Adrenal gland (tissue), 12 donors: ENCODE results near the gene TBCC. TPM values are rescaled to one million over a fixed set of nuclear protein-coding genes. Genes with fewer than 3 reads are reported as not detected.

Experiments used
- DNase-seq, 7 donors: peaks; one replicate each; pipeline ENCODE4 v3.0.0-alpha.2; 2019 to 2020
- H3K27ac ChIP-seq, 5 donors: fragments of 200-600 bp; sonication (generic) in 4 of 5; 1 replicate in 3 of 5; 2 replicates in 2 of 5; pipeline versions ENCODE4 v1.5.1 to v1.8.0; 2016 to 2020; ENCODE audit warnings: mild to moderate bottlenecking in 1 of 5
- H3K27me3 ChIP-seq: fragments of 200-600 bp; 2 replicates; pipeline ENCODE4 v1.8.0; 2021
- H3K36me3 ChIP-seq, 2 donors: fragments of 200-600 bp; replicated peaks in 1 of 2; 1 replicate in 1 of 2; 2 replicates in 1 of 2; pipeline versions ENCODE4 v1.5.1 to v1.8.0; 2018 to 2022
- H3K4me1 ChIP-seq, 2 donors: fragments of 200-600 bp; replicated peaks in 1 of 2; 1 replicate in 1 of 2; 2 replicates in 1 of 2; pipeline versions ENCODE4 v1.5.1 to v1.8.0; 2018 to 2021
- H3K4me3 ChIP-seq, 4 donors: fragments of 200-600 bp; sonication (generic) in 3 of 4; one replicate each; pipeline ENCODE4 v1.5.1; 2016 to 2018
- H3K9me3 ChIP-seq, 3 donors: fragments of 200-600 bp; sonication (generic) in 1 of 3; replicated peaks in 1 of 3; 1 replicate in 2 of 3; 2 replicates in 1 of 3; pipeline versions ENCODE4 v1.5.1 to v1.8.0; 2016 to 2021
- CTCF ChIP-seq, 6 experiments: fragments of 450-650 bp in 4 of 6; fragments of 200-600 bp in 2 of 6; sonication (generic) in 1 of 6; IDR thresholded peaks; 1 replicate in 5 of 6; 2 replicates in 1 of 6; pipeline versions ENCODE4 v1.5.1 to v1.8.0; 2016 to 2021; ENCODE audit warnings: antibody characterized with exemption in 6 of 6, mild to moderate bottlenecking in 2 of 6, moderate library complexity in 1 of 6
- POLR2A ChIP-seq, 2 donors: fragments of 450-650 bp; IDR thresholded peaks; one replicate each; pipeline ENCODE4 v1.6.1; 2017; ENCODE audit warnings: antibody characterized with exemption in 2 of 2, mild to moderate bottlenecking in 2 of 2, moderate library complexity in 1 of 2
- WGBS, 4 donors: extraction: QIAGEN DNeasy Blood & Tissue Kit in 2 of 4; methylation state at CpG; one replicate each; pipeline versions ENCODE4 v1.1.5 to v1.1.7; 2013 to 2017; 5-methylcytosine and 5-hydroxymethylcytosine counted together
- intact Hi-C, 2 donors: fragments of 100-400 bp; cut with DNase I; formaldehyde crosslinking; loops; one replicate each; pipeline versions ENCODE4 v1.14.1 to v1.15.0; 2022 to 2023
- polyA plus RNA-seq, 3 donors: library from polyadenylated mRNA; stranded (reverse); fragments of 200-250 nt in 2 of 3; fragments of 350-450 nt in 1 of 3; fragmentation: Illumina TruSeq in 1 of 3; extraction: RNeasy Lipid Tissue Mini Kit (QIAGEN cat#74804) in 1 of 3; gene quantifications; one replicate each; pipeline ENCODE4 v1.2.3, GENCODE V29; 2013 to 2014
- total RNA-seq, 9 donors: library from RNA; depleted of rRNA in 4 of 9; stranded (reverse); fragments of >200 nt in 4 of 9; fragments of 120-200 nt in 1 of 9; fragmentation: NEBNext Ultra II Directional in 1 of 9; extraction: Animal tissue kit (Norgen Biotek cat#: 25700) in 1 of 9; gene quantifications; one replicate each; pipeline versions ENCODE4 v1.1.0 to v1.2.4, GENCODE V29; 2013 to 2023
- donor health status: healthy with polysubstance abuse.
- donor health status: Bipolar disorder and iron deficiency.
- donor health status: DM: yes; HTN: yes; CAD: no.
- donor health status: DM: no; HTN: no; CAD: no.
- donor health status: DM: no; HTN: no; CAD: no.
- donor health status: DM: yes; HTN: yes; CAD: no.

Gene TBCC
- total and polyA plus RNA-seq, 12 donors, result 15.7 to 44.8 (median 30.5) TPM

- DNase-seq, result peak in 3 of 7 donors; percentile 23 to 55 (median 32)
- Histone ChIP-seq H3K4me1 (peaks cover 0 to 7% of the 10 kb centered on the region in 2 donors), H3K27ac (no peak overlapping the region)
Observed at GRCh38 chr6:42696526-42697267, 49.2 kb downstream of the TBCC start.

GRCh38 chr6:42694586-42694985, 51.3 kb downstream of the TBCC start:
- 79 to 86% (median 82%) methylated on average over 4 of the region's 4 CpGs for WGBS, 4 donors
- Histone ChIP-seq H3K4me3 (no peak overlapping the region), H3K4me1 (peaks cover 0 to 7% of the 10 kb centered on the region in 2 donors), H3K36me3 (peaks cover 0 to 39% of the 10 kb centered on the region in 2 donors), H3K27ac (peak overlapping the region in 1 of 5 donors; percentile 38), H3K27me3 (no peaks in the 10 kb centered on the region), H3K9me3 (no peaks in the 10 kb centered on the region)
- TF ChIP-seq POLR2A (IDR thresholded peaks at IDR 0.05), result no peak
- TF ChIP-seq CTCF (IDR thresholded peaks at IDR 0.05), result no peak
- DNase-seq, result peak in 1 of 7 donors; percentile 23
- intact Hi-C loops, result no loop called here

More at GRCh38 chr6:42696526-42697267, 49.2 kb downstream of the TBCC start:
- intact Hi-C loops, result no loop called here
- no peaks in the 10 kb centered on the region for H3K27me3 ChIP-seq
- H3K9me3 ChIP-seq, result no peaks in the 10 kb centered on the region
- H3K4me3 ChIP-seq, result no peak overlapping the region
- WGBS, 4 donors, result 70 to 78% (median 72%) methylated on average over 7 of the region's 7 CpGs
- peaks cover 0 to 23% of the 10 kb centered on the region in 2 donors for H3K36me3 ChIP-seq
- no peak for TF ChIP-seq CTCF (IDR thresholded peaks at IDR 0.05)
- TF ChIP-seq POLR2A (IDR thresholded peaks at IDR 0.05), result no peak

Other genes with a start within 250 kb of the TBCC start
- 10 to 100 TPM; 23.4 to 46.9 (median 35.9) TPM for gene UBR2, start 182.1 kb downstream of the TBCC start, total RNA-seq
- gene UBR2, start 182.1 kb downstream of the TBCC start, polyA plus RNA-seq, result 10 to 100 TPM; 11.4 to 21.4 (median 15.2) TPM
- 1 to 10 TPM in 5 of 9 donors, under 1 TPM in 3, not detected in 1; 0.48 to 2.7 (median 1.4) TPM for gene PRPH2, start 23.5 kb downstream of the TBCC start, total RNA-seq
- gene PRPH2, start 23.5 kb downstream of the TBCC start, polyA plus RNA-seq, result under 1 TPM; 0.47 to 0.97 (median 0.84) TPM
- 10 to 100 TPM in 4 of 9 donors, 1 to 10 TPM in 5; 5.9 to 16.1 (median 9.6) TPM for gene BICRAL, start 35.9 kb upstream of the TBCC start, total RNA-seq
- 1 to 10 TPM; 2.8 to 8.7 (median 4.1) TPM for gene BICRAL, start 35.9 kb upstream of the TBCC start, polyA plus RNA-seq
- 100 to 1,000 TPM in 3 of 9 donors, 10 to 100 TPM in 6; 90.2 to 130 (median 94.9) TPM for gene RPL7L1, start 133.5 kb upstream of the TBCC start, total RNA-seq
- gene RPL7L1, start 133.5 kb upstream of the TBCC start, polyA plus RNA-seq, result 100 to 1,000 TPM in 1 of 3 donors, 10 to 100 TPM in 2; 33.3 to 106 (median 47.2) TPM
- gene PTCRA, start 169.9 kb upstream of the TBCC start, total RNA-seq, result under 1 TPM in 2 of 9 donors, not detected in 7; 0.22 to 0.34 TPM
- not detected for gene PTCRA, start 169.9 kb upstream of the TBCC start, polyA plus RNA-seq
- 10 to 100 TPM; 21.1 to 59.7 (median 38.5) TPM for gene CNPY3, start 183.4 kb upstream of the TBCC start, total RNA-seq
- gene CNPY3, start 183.4 kb upstream of the TBCC start, polyA plus RNA-seq, result 10 to 100 TPM; 22.4 to 53.5 (median 48.2) TPM
- gene GNMT, start 214.7 kb upstream of the TBCC start, total RNA-seq, result under 1 TPM in 5 of 9 donors, not detected in 4; 0.28 to 0.65 (median 0.52) TPM
- gene GNMT, start 214.7 kb upstream of the TBCC start, polyA plus RNA-seq, result 1 to 10 TPM in 2 of 3 donors, under 1 TPM in 1; 0.29 to 4.4 (median 1.1) TPM
- 10 to 100 TPM; 21.0 to 63.9 (median 34.3) TPM for gene PEX6, start 233.1 kb upstream of the TBCC start, total RNA-seq
- gene PEX6, start 233.1 kb upstream of the TBCC start, polyA plus RNA-seq, result 10 to 100 TPM in 2 of 3 donors, 1 to 10 TPM in 1; 7.4 to 41.7 (median 22.7) TPM
- gene PPP2R5D, start 238.5 kb upstream of the TBCC start, total RNA-seq, result 10 to 100 TPM; 24.2 to 97.8 (median 32.5) TPM
- 10 to 100 TPM; 29.7 to 38.9 (median 37.9) TPM for gene PPP2R5D, start 238.5 kb upstream of the TBCC start, polyA plus RNA-seq